Endothelial cell (in vitro differentiated cells): Measurements from ENCODE around the gene SPATA31A6. TPM values are rescaled to one million over a fixed set of nuclear protein-coding genes. Genes with fewer than 3 reads are reported as not detected.

Experiments
- total RNA-seq: library from RNA; stranded (reverse); fragmentation: NEBNext Ultra II Directional; extraction: Animal tissue kit (Norgen Biotek cat#: 25700); gene quantifications from one replicate; pipeline ENCODE4 v1.2.1, GENCODE V29; 2021; ENCODE audit not compliant: unreplicated experiment

The SPATA31A6 gene
- total RNA-seq, 1 donor from 2014 or later = not detected

Other genes starting within 250 kb of the SPATA31A6 start
- gene CNTNAP3B, start 54.2 kb upstream of the SPATA31A6 start, total RNA-seq = 4.1 TPM